ENCODE measurements around the gene CD3D.

CD3D gene

DNA sequence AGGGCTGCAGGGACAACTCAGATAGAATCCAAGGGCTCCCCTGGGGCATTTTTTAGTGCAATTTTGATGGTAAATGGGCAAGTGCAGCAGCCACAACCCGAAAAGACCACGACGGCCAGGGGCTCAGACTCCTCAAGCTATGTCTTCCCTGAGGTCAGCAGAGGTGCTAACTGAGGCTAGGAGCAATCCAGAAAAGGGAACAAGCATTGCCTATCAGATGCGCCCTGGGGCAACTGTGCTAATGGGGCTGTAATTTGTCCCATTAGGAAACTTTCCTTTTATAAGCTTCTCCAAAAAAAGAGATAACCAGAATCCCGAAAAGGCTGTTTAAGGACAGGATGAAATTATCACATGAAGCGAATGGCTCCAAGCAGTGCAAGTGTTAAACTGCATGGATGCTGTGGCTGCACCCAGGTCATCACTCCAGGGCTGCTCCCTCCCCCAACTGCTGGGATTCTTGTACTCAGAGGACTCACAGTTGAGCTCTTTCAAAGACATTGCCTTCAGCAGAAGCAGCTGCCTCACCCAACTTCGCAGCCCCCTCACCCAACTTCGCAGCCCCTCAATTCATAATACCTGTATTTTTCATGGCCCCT lies 40.8 kb downstream of the CD3D start:
- no peak for DNase-seq (ENCODE audit: low spot score)

DNA sequence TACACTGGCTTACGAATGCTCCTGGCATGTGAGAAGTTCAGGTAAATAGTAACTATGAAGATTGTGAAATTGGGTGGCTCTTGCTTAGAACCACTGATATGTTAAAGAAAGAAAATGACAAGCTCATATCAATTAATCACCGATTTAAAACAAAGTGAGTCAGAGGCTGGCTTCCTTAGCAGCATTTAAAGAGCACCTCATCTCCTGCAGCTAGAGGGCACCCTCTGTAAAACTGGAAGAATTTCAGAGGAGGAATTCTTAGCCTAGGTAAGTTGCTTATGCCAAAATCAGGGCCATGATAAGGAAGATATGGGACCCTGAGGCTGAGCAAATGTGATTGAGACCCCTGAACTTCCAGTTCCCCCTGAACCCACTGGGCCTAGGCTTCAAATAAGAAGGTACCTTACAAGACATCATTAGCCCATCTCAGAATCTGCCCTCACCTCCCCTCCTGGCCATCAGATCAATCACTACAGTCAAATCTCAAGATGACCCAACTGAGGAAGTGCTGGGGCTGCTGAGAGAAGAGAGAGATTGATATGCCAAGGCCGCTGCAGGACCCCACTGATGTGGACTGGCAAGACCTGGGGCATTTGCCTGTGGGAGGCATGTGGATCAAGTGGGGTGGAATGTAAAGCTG lies 46.6 kb downstream of the CD3D start:
- DNase-seq (ENCODE audit: low spot score): no peak

DNA sequence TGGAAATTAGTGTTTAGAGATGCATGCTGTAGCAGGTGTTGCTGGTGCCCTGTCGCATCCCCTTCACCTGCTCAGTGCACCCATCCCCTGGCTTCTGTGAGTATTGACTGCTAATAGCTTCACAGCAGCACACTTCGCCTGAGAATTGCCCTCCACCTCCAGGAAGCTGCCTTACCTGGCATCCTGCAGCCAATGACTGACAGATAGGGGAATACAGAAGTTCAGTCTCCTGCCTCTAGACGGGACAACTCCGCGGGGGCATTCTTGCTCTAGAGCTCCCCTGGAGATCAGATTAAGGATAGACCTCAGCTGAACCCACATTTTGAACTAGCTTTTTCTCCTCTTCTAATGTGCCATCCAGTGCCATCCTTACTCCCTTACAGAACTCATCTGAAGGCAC lies 47.3 kb downstream of the CD3D start:
- no peak for DNase-seq (ENCODE audit: low spot score)

DNA sequence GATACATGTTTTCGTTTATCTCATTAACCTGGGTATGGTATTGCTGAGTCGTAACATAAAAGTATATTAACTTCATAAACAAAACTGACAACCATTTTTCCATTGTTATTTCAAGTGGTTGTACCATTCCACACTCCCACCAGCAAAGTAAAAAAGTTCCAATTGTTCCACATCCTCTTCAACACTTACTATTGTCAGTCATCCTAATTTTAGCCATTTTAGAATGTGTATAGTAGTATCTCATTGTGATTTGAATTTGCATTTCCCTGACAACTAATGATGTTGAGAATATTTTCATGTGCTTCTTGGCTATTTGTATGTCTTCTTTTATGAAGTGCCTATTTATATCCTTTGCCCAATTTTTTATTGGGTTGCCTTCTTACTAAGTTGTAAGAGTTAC lies 48.5 kb downstream of the CD3D start:
- no peak for DNase-seq (ENCODE audit: low spot score)

DNA sequence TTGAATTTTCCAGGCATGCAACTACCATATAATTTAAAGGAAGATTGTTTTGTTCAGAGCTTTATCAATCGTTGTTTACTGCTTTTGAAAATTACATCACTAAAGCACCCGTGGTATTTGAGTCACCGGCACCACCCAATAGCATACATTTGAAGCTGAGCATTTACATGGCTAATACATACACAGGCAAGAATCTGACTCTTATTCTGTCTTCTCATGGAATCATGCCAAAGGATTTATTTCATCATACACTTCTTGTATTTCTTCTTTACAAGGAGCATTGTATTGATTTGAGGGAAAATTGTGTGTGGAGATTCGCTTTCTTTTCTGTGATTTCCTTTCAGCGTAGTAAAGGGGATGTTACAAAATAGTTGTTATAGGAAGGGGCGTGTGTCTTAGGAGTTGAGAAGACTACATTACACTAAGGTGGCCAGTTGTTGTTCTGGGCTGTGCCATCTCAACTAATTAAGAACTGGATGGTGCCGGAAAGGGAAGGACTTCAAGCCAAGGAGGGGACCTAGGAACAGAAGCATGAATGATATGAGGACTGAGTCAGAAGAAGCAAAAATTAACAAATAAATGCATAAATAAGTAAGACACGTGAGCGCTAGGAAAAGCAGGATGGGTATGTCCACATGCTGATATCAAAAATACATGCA lies 50.9 kb downstream of the CD3D start:
- DNase-seq (ENCODE audit: low spot score): no peak

DNA sequence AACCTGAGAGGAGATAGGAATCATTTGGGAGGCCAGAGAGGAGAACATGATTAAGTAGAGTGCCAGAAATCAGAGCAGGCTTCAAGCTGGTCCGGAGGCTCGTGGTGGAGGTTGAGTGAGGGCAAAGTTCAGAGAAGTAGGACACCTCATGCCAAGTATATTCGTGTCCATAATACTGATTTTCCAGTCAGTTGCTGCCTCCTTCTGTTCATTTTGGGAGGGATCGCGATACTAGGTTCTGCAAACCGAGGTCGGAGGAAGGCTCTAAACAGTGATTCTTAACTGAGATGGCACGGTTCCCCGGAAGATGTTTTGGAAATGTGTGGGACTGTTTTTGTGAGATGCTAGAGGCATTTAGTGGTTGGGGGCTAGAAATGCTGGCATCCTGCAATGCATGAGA lies 51.6 kb downstream of the CD3D start:
- DNase-seq (ENCODE audit: low spot score): no peak

DNA sequence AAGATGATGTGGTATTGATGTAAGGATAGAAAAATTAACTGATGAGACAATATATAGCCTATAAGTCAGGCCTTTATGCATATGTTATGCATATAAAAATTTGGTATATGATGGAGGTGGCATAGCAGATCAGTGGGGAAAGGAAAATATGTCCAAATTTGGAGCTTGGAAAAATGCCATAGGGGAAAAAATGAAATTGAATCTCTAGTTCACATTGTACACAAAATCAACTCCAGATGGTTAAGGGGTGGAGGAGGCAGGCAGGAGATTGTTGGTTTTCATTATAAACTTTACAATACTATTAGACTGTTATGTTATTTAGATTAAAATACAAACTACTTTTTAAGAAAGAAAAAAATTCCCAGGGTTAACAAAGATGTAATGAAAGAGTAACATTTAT lies 53.1 kb downstream of the CD3D start:
- DNase-seq (ENCODE audit: low spot score): no peak
